HG02884 (cell line): ENCODE data around the gene GCNT2.
"Not testable (repeated sequence)": the region's sequence is repeated elsewhere in the genome, so short reads cannot be mapped to it uniquely, and the experiment has no call there.

ENCODE experiments used
- ATAC-seq: cut with Tn5 transposase; IDR thresholded peaks from one replicate; pipeline ENCODE4 v1.9.1; 2021; ENCODE audit warnings: mild to moderate bottlenecking, moderate library complexity; ENCODE audit not compliant: unreplicated experiment

The GCNT2 gene

GRCh38 chr6:10599046-10599445 lies 77.9 kb downstream of the GCNT2 start:
- no peak for ATAC-seq

GRCh38 chr6:10600681-10601080 lies 79.5 kb downstream of the GCNT2 start:
- not testable (repeated sequence) for ATAC-seq

GRCh38 chr6:10603219-10603618 lies 82.1 kb downstream of the GCNT2 start:
- no peak for ATAC-seq

- ATAC-seq, result no peak
Observed at GRCh38 chr6:10609038-10609437, 87.9 kb downstream of the GCNT2 start.

- ATAC-seq, result no peak
Observed at GRCh38 chr6:10610289-10610688, 89.1 kb downstream of the GCNT2 start.

- ATAC-seq, result no peak
Observed at GRCh38 chr6:10612161-10612560, 91.0 kb downstream of the GCNT2 start.

GRCh38 chr6:10613077-10613476 lies 91.9 kb downstream of the GCNT2 start:
- ATAC-seq, result no peak

GRCh38 chr6:10613723-10614122 lies 92.6 kb downstream of the GCNT2 start:
- no peak for ATAC-seq

- no peak for ATAC-seq
Observed at GRCh38 chr6:10615675-10616074, 94.5 kb downstream of the GCNT2 start.

GRCh38 chr6:10616266-10616665 lies 95.1 kb downstream of the GCNT2 start:
- not testable (repeated sequence) for ATAC-seq

GRCh38 chr6:10617008-10617696 lies 96.0 kb downstream of the GCNT2 start:
- no peak for ATAC-seq

GRCh38 chr6:10618409-10618808 lies 97.3 kb downstream of the GCNT2 start:
- no peak for ATAC-seq

- ATAC-seq, result no peak
Observed at GRCh38 chr6:10621213-10621612, 100.1 kb downstream of the GCNT2 start.

- no peak for ATAC-seq
Observed at GRCh38 chr6:10621847-10622246, 100.7 kb downstream of the GCNT2 start.

- no peak for ATAC-seq
Observed at GRCh38 chr6:10624836-10625235, 103.7 kb downstream of the GCNT2 start.

- ATAC-seq, result no peak
Observed at GRCh38 chr6:10626154-10626741, 105.1 kb downstream of the GCNT2 start.

GRCh38 chr6:10627800-10628199 lies 106.6 kb downstream of the GCNT2 start:
- no peak for ATAC-seq

GRCh38 chr6:10630178-10630577 lies 109.0 kb downstream of the GCNT2 start:
- no peak for ATAC-seq

GRCh38 chr6:10633216-10633615 lies 112.1 kb downstream of the GCNT2 start:
- ATAC-seq, result peak; percentile 98

GRCh38 chr6:10640412-10640811 lies 119.3 kb downstream of the GCNT2 start:
- no peak for ATAC-seq

- no peak for ATAC-seq
Observed at GRCh38 chr6:10641528-10641927, 120.4 kb downstream of the GCNT2 start.

GRCh38 chr6:10643201-10643651 lies 122.1 kb downstream of the GCNT2 start:
- peak; percentile 84 for ATAC-seq

- ATAC-seq, result no peak
Observed at GRCh38 chr6:10644225-10644624, 123.1 kb downstream of the GCNT2 start.
